Testis (tissue), 3 donors: ENCODE results near the gene SEMA3D. TPM values are rescaled to one million over a fixed set of nuclear protein-coding genes. Genes with fewer than 3 reads are reported as not detected.

Source experiments
- DNase-seq: peaks from one replicate; pipeline ENCODE4 v3.0.0-alpha.2; 2019
- H3K27ac ChIP-seq, 2 donors: fragments of 200-600 bp; sonication (generic); one replicate each; pipeline ENCODE4 v1.5.1; 2019
- H3K27me3 ChIP-seq: fragments of 200-600 bp; sonication (generic); one replicate; pipeline ENCODE4 v1.5.1; 2019
- H3K36me3 ChIP-seq: fragments of 200-600 bp; sonication (generic); one replicate; pipeline ENCODE4 v1.5.1; 2017; ENCODE audit warnings: low read depth; ENCODE audit errors: missing control alignments
- H3K4me1 ChIP-seq: fragments of 200-600 bp; sonication (generic); one replicate; pipeline ENCODE4 v1.5.1; 2019
- H3K4me3 ChIP-seq, 2 donors: fragments of 200-600 bp; sonication (generic); one replicate each; pipeline ENCODE4 v1.5.1; 2017 to 2019
- H3K9me3 ChIP-seq: fragments of 200-600 bp; sonication (generic); one replicate; pipeline ENCODE4 v1.5.1; 2017
- POLR2A ChIP-seq: fragments of 450-650 bp; IDR thresholded peaks from one replicate; pipeline ENCODE4 v1.6.1; 2017; ENCODE audit warnings: antibody characterized with exemption, mild to moderate bottlenecking, moderate library complexity
- WGBS, 2 donors: methylation state at CpG; one replicate each; pipeline ENCODE4 v1.1.5; 2018; 5-methylcytosine and 5-hydroxymethylcytosine counted together
- intact Hi-C: fragments of 100-400 bp; cut with DNase I; formaldehyde crosslinking; loops from one replicate; pipeline ENCODE4 v1.15.1; 2023; ENCODE audit warnings: low total_unique reads
- polyA plus RNA-seq: library from polyadenylated mRNA; stranded (reverse); fragments of 350-450 nt; fragmentation: Illumina TruSeq; extraction: RNeasy Lipid Tissue Mini Kit (QIAGEN cat#74804); gene quantifications from one replicate; pipeline ENCODE4 v1.2.3, GENCODE V29; 2014; ENCODE audit warnings: low read depth, low replicate concordance; ENCODE audit not compliant: insufficient read depth
- total RNA-seq, 2 donors: library from RNA; depleted of rRNA; stranded (reverse); fragments of >200 nt; gene quantifications; one replicate each; pipeline ENCODE4 v1.2.3, GENCODE V29; 2016
- TF ChIP-seq, protein P1 (sequence below), 3 experiments: fragments of 450-650 bp in 2 of 3; fragments of 200-600 bp in 1 of 3; sonication (generic) in 1 of 3; IDR thresholded peaks; one replicate each; pipeline ENCODE4 v1.5.1; 2016 to 2019; ENCODE audit warnings: antibody characterized with exemption in 3 of 3, mild to moderate bottlenecking in 2 of 3, moderate library complexity in 1 of 3

Gene SEMA3D
- total and polyA plus RNA-seq, 3 donors from 2014 or later, result 7.3 to 11.5 (median 7.5) TPM

DNA sequence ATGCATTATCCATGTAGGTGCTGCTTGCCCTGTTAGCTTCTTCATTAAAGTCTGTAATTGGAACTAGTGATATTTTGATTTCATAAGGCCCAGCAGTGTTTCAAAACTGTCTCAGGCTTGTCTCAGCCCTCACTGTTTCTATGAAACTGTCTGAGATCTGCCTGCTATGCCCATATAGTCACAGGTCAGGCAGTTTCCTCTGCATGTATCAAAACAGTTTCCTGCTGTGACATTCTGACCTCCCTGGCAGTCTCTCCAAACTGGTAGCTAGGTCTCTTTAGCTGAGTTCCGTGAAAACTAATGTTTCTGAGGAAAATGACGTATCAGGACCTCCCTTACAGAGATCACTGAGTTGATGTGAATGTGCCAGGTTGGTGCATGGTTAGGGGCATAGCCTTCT lies 18.9 kb upstream of the SEMA3D start:
- 41 to 80% methylated on average over 2 of the region's 2 CpGs for WGBS, 2 donors
- Histone ChIP-seq H3K27me3 (no peaks in the 10 kb centered on the region), H3K27ac (no peak overlapping the region), H3K4me1 (peaks cover 8% of the 10 kb centered on the region), H3K36me3 (no peaks in the 10 kb centered on the region), H3K9me3 (no peaks in the 10 kb centered on the region), H3K4me3 (no peak overlapping the region)
- intact Hi-C loops, result no loop called here
- TF ChIP-seq, protein P1, sequence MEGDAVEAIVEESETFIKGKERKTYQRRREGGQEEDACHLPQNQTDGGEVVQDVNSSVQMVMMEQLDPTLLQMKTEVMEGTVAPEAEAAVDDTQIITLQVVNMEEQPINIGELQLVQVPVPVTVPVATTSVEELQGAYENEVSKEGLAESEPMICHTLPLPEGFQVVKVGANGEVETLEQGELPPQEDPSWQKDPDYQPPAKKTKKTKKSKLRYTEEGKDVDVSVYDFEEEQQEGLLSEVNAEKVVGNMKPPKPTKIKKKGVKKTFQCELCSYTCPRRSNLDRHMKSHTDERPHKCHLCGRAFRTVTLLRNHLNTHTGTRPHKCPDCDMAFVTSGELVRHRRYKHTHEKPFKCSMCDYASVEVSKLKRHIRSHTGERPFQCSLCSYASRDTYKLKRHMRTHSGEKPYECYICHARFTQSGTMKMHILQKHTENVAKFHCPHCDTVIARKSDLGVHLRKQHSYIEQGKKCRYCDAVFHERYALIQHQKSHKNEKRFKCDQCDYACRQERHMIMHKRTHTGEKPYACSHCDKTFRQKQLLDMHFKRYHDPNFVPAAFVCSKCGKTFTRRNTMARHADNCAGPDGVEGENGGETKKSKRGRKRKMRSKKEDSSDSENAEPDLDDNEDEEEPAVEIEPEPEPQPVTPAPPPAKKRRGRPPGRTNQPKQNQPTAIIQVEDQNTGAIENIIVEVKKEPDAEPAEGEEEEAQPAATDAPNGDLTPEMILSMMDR (IDR thresholded peaks at IDR 0.05), result no peak
- no peak for TF ChIP-seq POLR2A
- no peak for DNase-seq

- no peak for DNase-seq
- no peaks in the 10 kb centered on the region for H3K9me3 ChIP-seq
- H3K27me3 ChIP-seq, result no peaks in the 10 kb centered on the region
- intact Hi-C loops, result no loop called here
- TF ChIP-seq, protein P1 (IDR thresholded peaks at IDR 0.05), result no peak
- no peak for TF ChIP-seq POLR2A
- H3K4me3 ChIP-seq, result no peak overlapping the region
- H3K36me3 ChIP-seq, result no peaks in the 10 kb centered on the region
- no peak overlapping the region for H3K27ac ChIP-seq
- 47 to 67% methylated on average over 2 of the region's 2 CpGs for WGBS, 2 donors
- peaks cover 8% of the 10 kb centered on the region for H3K4me1 ChIP-seq
Observed at GRCh38 chr7:85204496-85204895, 17.6 kb upstream of the SEMA3D start.

DNA sequence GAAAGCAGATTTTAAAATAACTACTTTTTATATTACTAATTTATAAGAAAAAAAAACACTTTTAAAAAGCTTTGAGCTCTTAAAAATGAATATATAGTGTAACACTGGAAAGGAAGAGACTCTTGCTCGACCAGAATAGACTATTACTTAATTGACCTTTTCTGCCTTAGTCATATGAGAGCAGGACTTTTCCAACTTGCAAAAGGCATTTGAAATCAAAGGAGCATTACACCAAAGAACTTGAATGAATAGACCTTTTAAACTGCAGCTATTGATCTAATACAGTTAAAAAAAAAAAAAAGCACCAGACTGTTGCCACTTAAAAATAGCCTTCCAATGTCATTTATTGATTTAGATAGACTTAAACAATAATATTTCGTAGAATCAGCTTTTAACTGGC lies 17.2 kb upstream of the SEMA3D start:
- H3K4me1 ChIP-seq, result peaks cover 8% of the 10 kb centered on the region
- no peak overlapping the region for H3K27ac ChIP-seq
- 72 to 80% methylated on average over 2 of the region's 2 CpGs for WGBS, 2 donors
- H3K9me3 ChIP-seq, result no peaks in the 10 kb centered on the region
- H3K36me3 ChIP-seq, result no peaks in the 10 kb centered on the region
- intact Hi-C loops, result no loop called here
- TF ChIP-seq, protein P1 (IDR thresholded peaks at IDR 0.05), result no peak
- no peak for TF ChIP-seq POLR2A
- no peak for DNase-seq
- no peak overlapping the region for H3K4me3 ChIP-seq
- no peaks in the 10 kb centered on the region for H3K27me3 ChIP-seq

GRCh38 chr7:85201209-85201608 lies 14.4 kb upstream of the SEMA3D start:
- Histone ChIP-seq H3K4me3 (no peak overlapping the region), H3K4me1 (peaks cover 7% of the 10 kb centered on the region), H3K27ac (no peak overlapping the region), H3K27me3 (no peaks in the 10 kb centered on the region), H3K36me3 (no peaks in the 10 kb centered on the region), H3K9me3 (no peaks in the 10 kb centered on the region)
- 85 to 92% methylated on average over 2 of the region's 2 CpGs for WGBS, 2 donors
- DNase-seq, result no peak
- intact Hi-C loops, result no loop called here
- TF ChIP-seq, protein P1 (IDR thresholded peaks at IDR 0.05), result no peak
- TF ChIP-seq POLR2A, result no peak

- intact Hi-C loops, result no loop called here
- DNase-seq, result no peak
- H3K4me3 ChIP-seq, result no peak overlapping the region
- H3K9me3 ChIP-seq, result no peaks in the 10 kb centered on the region
- H3K4me1 ChIP-seq, result no peaks in the 10 kb centered on the region
- H3K27me3 ChIP-seq, result no peaks in the 10 kb centered on the region
- no peak for TF ChIP-seq POLR2A
- TF ChIP-seq, protein P1 (IDR thresholded peaks at IDR 0.05), result no peak
- H3K36me3 ChIP-seq, result no peaks in the 10 kb centered on the region
- H3K27ac ChIP-seq, result no peak overlapping the region
Observed at GRCh38 chr7:85196696-85197095, 9.8 kb upstream of the SEMA3D start.
